ENCODE results near the gene LRRC71.

Gene LRRC71

GRCh38 chr1:156949127-156949526, 28.7 kb downstream of the LRRC71 start:
- DNase-seq = no peak

- no peak for DNase-seq
These were observed 30.9 kb downstream of the LRRC71 start for GRCh38 chr1:156951371-156951770.

- no peak for DNase-seq
These were observed 33.1 kb downstream of the LRRC71 start for GRCh38 chr1:156953571-156953970.

- DNase-seq = no peak
These were observed 35.9 kb downstream of the LRRC71 start for GRCh38 chr1:156956333-156956732.

GRCh38 chr1:156957634-156958033, 37.2 kb downstream of the LRRC71 start:
- DNase-seq = no peak

- DNase-seq = no peak
These were observed 37.8 kb downstream of the LRRC71 start for GRCh38 chr1:156958247-156958714.

GRCh38 chr1:156959414-156959813, 39.0 kb downstream of the LRRC71 start:
- DNase-seq = no peak

GRCh38 chr1:156959925-156960324, 39.5 kb downstream of the LRRC71 start:
- no peak for DNase-seq

GRCh38 chr1:156961709-156962108, 41.3 kb downstream of the LRRC71 start:
- DNase-seq = peak; percentile 52

- peak; percentile 57 for DNase-seq
These were observed 43.2 kb downstream of the LRRC71 start for GRCh38 chr1:156963621-156964020.

GRCh38 chr1:156964441-156964840, 44.0 kb downstream of the LRRC71 start:
- no peak for DNase-seq

- DNase-seq = no peak
These were observed 49.1 kb downstream of the LRRC71 start for GRCh38 chr1:156969496-156969895.

- peak; percentile 30 for DNase-seq
These were observed 49.6 kb downstream of the LRRC71 start for GRCh38 chr1:156970017-156970416.

GRCh38 chr1:156973417-156973816, 53.0 kb downstream of the LRRC71 start:
- DNase-seq = no peak

- DNase-seq = no peak
These were observed 54.7 kb downstream of the LRRC71 start for GRCh38 chr1:156975084-156975483.

GRCh38 chr1:156980551-156980950, 60.1 kb downstream of the LRRC71 start:
- no peak for DNase-seq

Measured in CD4-positive, alpha-beta T cell treated with Interleukin-17A for 1 hour (primary cell).